Karpas-422 (cell line): ENCODE results near the gene RPS21. TPM values are rescaled to one million over a fixed set of nuclear protein-coding genes. Genes with fewer than 3 reads are reported as not detected.
"Not testable (repeated sequence)": the region's sequence is repeated elsewhere in the genome, so short reads cannot be mapped to it uniquely, and the experiment has no call there.

ENCODE experiments used
- DNase-seq: peaks from one replicate; pipeline ENCODE4 v3.0.0-alpha.2; 2015
- H2AFZ ChIP-seq: fragments of 200-600 bp; sonication (generic); 2 replicates; pipeline ENCODE4 v1.6.1; 2014; ENCODE audit warnings: antibody characterized with exemption, low read length, mixed read lengths
- H3K27ac ChIP-seq: fragments of 200-600 bp; sonication (generic); 2 replicates; pipeline ENCODE4 v1.5.1; 2014; ENCODE audit warnings: mild to moderate bottlenecking, low read length, moderate library complexity
- H3K27me3 ChIP-seq: fragments of 200-600 bp; sonication (generic); 2 replicates; pipeline ENCODE4 v1.6.1; 2014; ENCODE audit warnings: low read length, mixed read lengths
- H3K36me3 ChIP-seq: fragments of 200-600 bp; sonication (generic); 2 replicates; pipeline ENCODE4 v1.6.1; 2014; ENCODE audit warnings: low read length, mixed read lengths; ENCODE audit not compliant: insufficient read depth
- H3K4me1 ChIP-seq: fragments of 200-600 bp; sonication (generic); 2 replicates; pipeline ENCODE4 v1.6.1; 2014; ENCODE audit warnings: mild to moderate bottlenecking, low read length, mixed read lengths
- H3K4me2 ChIP-seq: fragments of 200-600 bp; sonication (generic); 2 replicates; pipeline ENCODE4 v1.6.1; 2014; ENCODE audit warnings: low read length, low read depth, mild to moderate bottlenecking; ENCODE audit not compliant: poor library complexity, severe bottlenecking
- H3K4me3 ChIP-seq: fragments of 200-600 bp; sonication (generic); 2 replicates; pipeline ENCODE4 v1.5.1; 2014; ENCODE audit warnings: mild to moderate bottlenecking, antibody characterized with exemption, low read length, mixed read lengths
- H3K79me2 ChIP-seq: fragments of 200-600 bp; sonication (generic); 2 replicates; pipeline ENCODE4 v1.6.1; 2014; ENCODE audit warnings: mild to moderate bottlenecking, low read length, mixed read lengths
- H3K9ac ChIP-seq: fragments of 200-600 bp; sonication (generic); 2 replicates; pipeline ENCODE4 v1.6.0; 2014; ENCODE audit warnings: low read length
- H3K9me2 ChIP-seq: fragments of 200-600 bp; sonication (generic), shearing (Covaris generic); replicated peaks from 2 replicates; pipeline ENCODE4 v1.6.0; 2014; ENCODE audit warnings: mild to moderate bottlenecking, low read length, moderate library complexity; ENCODE audit not compliant: insufficient read depth
- H3K9me3 ChIP-seq: fragments of 300-700, 200-600 bp; sonication (generic); 2 replicates; pipeline ENCODE4 v1.6.1; 2014; ENCODE audit warnings: low read length, mixed read lengths
- H4K20me1 ChIP-seq: fragments of 200-600 bp; sonication (generic); 2 replicates; pipeline ENCODE4 v1.6.1; 2014; ENCODE audit warnings: mild to moderate bottlenecking, antibody characterized with exemption, low read length, low read depth; ENCODE audit not compliant: insufficient read depth
- total RNA-seq: library from RNA; depleted of rRNA; stranded (reverse); fragments of >200 nt; shearing (Covaris generic); gene quantifications from 2 replicates; pipeline ENCODE4 v1.2.3, GENCODE V29; 2014; ENCODE audit warnings: low replicate concordance

RPS21 gene
- total RNA-seq, 1 experiment from 2014 or later: 2,619 TPM

- Histone ChIP-seq H3K4me3 (no peak overlapping the region), H3K4me2 (no peak overlapping the region), H4K20me1 (no peaks in the 10 kb centered on the region), H3K9ac (no peak overlapping the region), H3K27me3 (no peaks in the 10 kb centered on the region), H3K4me1 (no peaks in the 10 kb centered on the region), H3K9me3 (no peaks in the 10 kb centered on the region), H2AFZ (no peak overlapping the region), H3K79me2 (no peaks in the 10 kb centered on the region), H3K9me2 (no peaks in the 10 kb centered on the region), H3K27ac (no peak overlapping the region), H3K36me3 (no peaks in the 10 kb centered on the region)
- DNase-seq: no peak
These were observed 37.6 kb downstream of the RPS21 start for GRCh38 chr20:62424249-62425107.

DNA sequence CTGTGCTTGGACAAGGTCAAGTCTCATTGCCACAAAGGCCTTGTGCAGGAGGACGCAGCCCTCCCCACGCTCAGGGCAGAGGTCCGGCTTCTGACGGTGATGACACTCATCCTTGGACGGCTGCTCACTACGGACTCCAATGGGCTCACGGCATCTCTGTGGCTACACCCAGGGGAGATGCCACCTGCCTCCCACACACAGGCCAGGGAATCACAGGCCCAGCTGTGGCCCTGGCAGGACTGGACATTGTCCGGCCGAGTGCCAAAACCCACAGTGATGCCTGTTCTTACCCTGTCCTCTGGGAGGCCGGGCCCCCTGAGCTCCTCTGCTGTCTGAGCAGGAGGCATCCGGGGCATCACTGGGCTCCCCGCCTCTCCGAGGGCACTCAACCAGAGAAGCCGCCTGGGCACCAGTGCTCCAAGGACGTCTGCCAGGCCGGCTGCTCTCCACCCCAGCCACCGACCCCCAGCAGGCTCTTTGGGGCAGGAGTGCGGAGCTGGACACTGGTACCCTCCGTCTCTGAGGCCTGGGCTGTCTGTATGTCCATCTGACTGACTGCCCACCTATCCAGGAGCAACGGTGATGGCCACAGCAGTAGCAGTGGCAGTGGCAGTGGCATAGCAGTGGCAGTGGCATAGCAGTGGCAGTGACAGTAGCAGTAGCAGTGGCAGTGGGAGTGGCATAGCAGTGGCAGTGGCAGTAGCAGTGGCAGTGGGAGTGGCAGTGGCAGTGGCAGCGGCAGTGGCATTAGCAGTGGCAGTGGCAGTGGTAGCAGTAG is 38.6 kb downstream of the RPS21 start:
- no peak overlapping the region for H3K4me2 ChIP-seq
- H3K9me3 ChIP-seq: no peaks in the 10 kb centered on the region
- H3K4me1 ChIP-seq: no peaks in the 10 kb centered on the region
- no peak overlapping the region for H2AFZ ChIP-seq
- no peaks in the 10 kb centered on the region for H4K20me1 ChIP-seq
- H3K27ac ChIP-seq: no peak overlapping the region
- H3K27me3 ChIP-seq: no peaks in the 10 kb centered on the region
- H3K9me2 ChIP-seq: no peaks in the 10 kb centered on the region
- H3K4me3 ChIP-seq: no peak overlapping the region
- DNase-seq: no peak
- no peak overlapping the region for H3K9ac ChIP-seq
- H3K79me2 ChIP-seq: no peaks in the 10 kb centered on the region
- H3K36me3 ChIP-seq: no peaks in the 10 kb centered on the region

DNA sequence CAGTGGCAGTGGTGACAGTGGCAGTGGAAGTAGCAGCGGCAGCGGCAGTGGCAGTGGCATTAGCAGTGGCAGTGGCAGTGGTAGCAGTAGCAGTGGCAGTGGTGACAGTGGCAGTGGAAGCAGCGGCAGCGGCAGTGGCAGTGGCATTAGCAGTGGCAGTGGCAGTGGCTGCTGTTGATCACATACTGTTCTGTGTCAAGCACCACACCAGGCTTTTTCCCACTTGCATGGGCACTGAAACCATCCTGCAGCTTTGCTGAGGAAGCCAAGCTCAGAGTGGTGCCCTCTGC is 39.1 kb downstream of the RPS21 start:
- H3K9me2 ChIP-seq, H3K9ac ChIP-seq, H4K20me1 ChIP-seq, H3K36me3 ChIP-seq, H3K27ac ChIP-seq, H3K4me2 ChIP-seq, H3K9me3 ChIP-seq, H3K27me3 ChIP-seq, DNase-seq, H3K4me1 ChIP-seq, H2AFZ ChIP-seq, H3K4me3 ChIP-seq, H3K79me2 ChIP-seq: not testable (repeated sequence)

DNA sequence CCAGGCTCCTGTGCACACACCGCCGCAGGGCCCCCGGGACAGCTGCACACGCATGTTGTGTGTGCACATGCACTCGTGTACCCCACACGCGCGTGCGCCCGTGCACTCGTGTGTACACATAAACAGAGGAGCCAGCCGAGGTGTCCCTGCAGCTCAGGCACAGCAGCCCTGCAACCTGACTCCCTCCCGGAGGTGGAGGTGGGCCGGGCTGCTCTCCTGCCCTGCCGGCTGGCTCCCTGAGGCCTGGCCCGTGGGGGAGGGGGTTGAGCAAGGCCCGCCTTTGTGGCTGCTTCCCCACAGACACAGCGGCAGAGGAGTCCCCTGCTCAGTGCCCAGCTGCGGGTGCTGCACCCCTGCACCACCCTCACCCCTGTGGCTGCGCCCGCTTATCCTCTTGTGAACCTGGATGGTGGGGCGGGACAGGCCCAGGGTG is 39.8 kb downstream of the RPS21 start:
- no peaks in the 10 kb centered on the region for H3K9me2 ChIP-seq

GRCh38 chr20:62427172-62428001 is 40.5 kb downstream of the RPS21 start, which contains the start of gene RBBP8NL:
Gene RBBP8NL, minus strand, starts transcription at chr20:62427539. Its CDS starts 7,892 bp downstream, at chr20:62419647.
- Histone ChIP-seq H3K36me3 (no peaks in the 10 kb centered on the region), H3K27ac (no peak within 1 kb of the TSS), H3K79me2 (no peaks in the 10 kb centered on the region), H4K20me1 (no peaks in the 10 kb centered on the region), H3K9me2 (no peaks in the 10 kb centered on the region), H3K27me3 (no peaks in the 10 kb centered on the region), H3K4me1 (no peaks in the 10 kb centered on the region), H3K4me3 (no peak within 1 kb of the TSS), H3K4me2 (no peak within 1 kb of the TSS), H2AFZ (no peak within 1 kb of the TSS), H3K9me3 (no peaks in the 10 kb centered on the region), H3K9ac (no peak within 1 kb of the TSS)
- no peak for DNase-seq

More for the DNA sequence above, 39.8 kb downstream of the RPS21 start:
- Histone ChIP-seq H3K27me3 (no peaks in the 10 kb centered on the region), H3K4me3 (no peak overlapping the region), H3K79me2 (no peaks in the 10 kb centered on the region), H3K4me1 (no peaks in the 10 kb centered on the region), H3K27ac (no peak overlapping the region), H3K9ac (no peak overlapping the region), H3K4me2 (no peak overlapping the region), H4K20me1 (no peaks in the 10 kb centered on the region), H2AFZ (no peak overlapping the region), H3K9me3 (no peaks in the 10 kb centered on the region), H3K36me3 (no peaks in the 10 kb centered on the region)
- no peak for DNase-seq

- no peaks in the 10 kb centered on the region for H3K4me1 ChIP-seq
- H2AFZ ChIP-seq: no peak overlapping the region
- no peak overlapping the region for H3K9ac ChIP-seq
- no peak overlapping the region for H3K4me3 ChIP-seq
- no peaks in the 10 kb centered on the region for H3K9me2 ChIP-seq
- H3K36me3 ChIP-seq: no peaks in the 10 kb centered on the region
- H4K20me1 ChIP-seq: no peaks in the 10 kb centered on the region
- no peak overlapping the region for H3K4me2 ChIP-seq
- no peaks in the 10 kb centered on the region for H3K9me3 ChIP-seq
- no peak for DNase-seq
- no peaks in the 10 kb centered on the region for H3K79me2 ChIP-seq
- H3K27me3 ChIP-seq: no peaks in the 10 kb centered on the region
- H3K27ac ChIP-seq: no peak overlapping the region
These were observed 41.1 kb downstream of the RPS21 start for GRCh38 chr20:62428002-62428372.

GRCh38 chr20:62428396-62429295 is 41.7 kb downstream of the RPS21 start:
- H3K27me3 ChIP-seq: no peaks in the 10 kb centered on the region
- no peaks in the 10 kb centered on the region for H4K20me1 ChIP-seq
- no peak overlapping the region for H3K9ac ChIP-seq
- H3K4me1 ChIP-seq: no peaks in the 10 kb centered on the region
- no peaks in the 10 kb centered on the region for H3K9me3 ChIP-seq
- no peak overlapping the region for H3K27ac ChIP-seq
- H2AFZ ChIP-seq: no peak overlapping the region
- no peaks in the 10 kb centered on the region for H3K79me2 ChIP-seq
- H3K4me3 ChIP-seq: no peak overlapping the region
- H3K4me2 ChIP-seq: no peak overlapping the region
- H3K36me3 ChIP-seq: no peaks in the 10 kb centered on the region
- H3K9me2 ChIP-seq: no peaks in the 10 kb centered on the region
- no peak for DNase-seq
